Uterus (tissue), 4 donors: ENCODE results near the gene ABL1. TPM values are rescaled to one million over a fixed set of nuclear protein-coding genes. Genes with fewer than 3 reads are reported as not detected.

Experiments
- DNase-seq, 2 donors: peaks; one replicate each; pipeline ENCODE4 v3.0.0-alpha.2; 2019 to 2020
- H3K27ac ChIP-seq, 2 donors: fragments of 200-600 bp; sonication (generic); 1 replicate in 1 of 2; 2 replicates in 1 of 2; pipeline ENCODE4 v1.5.1; 2016 to 2018
- H3K27me3 ChIP-seq, 2 donors: fragments of 200-600 bp; sonication (generic); one replicate each; pipeline ENCODE4 v1.5.1; 2018 to 2019; ENCODE audit warnings: control low read depth in 1 of 2
- H3K36me3 ChIP-seq, 2 donors: fragments of 200-600 bp; sonication (generic); one replicate each; pipeline ENCODE4 v1.5.1; 2019; ENCODE audit warnings: control low read depth in 1 of 2
- H3K4me1 ChIP-seq, 2 donors: fragments of 200-600 bp; sonication (generic); one replicate each; pipeline ENCODE4 v1.5.1; 2018 to 2019; ENCODE audit warnings: control low read depth in 1 of 2
- H3K4me3 ChIP-seq, 2 donors: fragments of 200-600 bp; sonication (generic); 1 replicate in 1 of 2; 2 replicates in 1 of 2; pipeline ENCODE4 v1.5.1; 2018 to 2019; ENCODE audit warnings: mild to moderate bottlenecking in 1 of 2
- H3K9me3 ChIP-seq, 2 donors: fragments of 200-600 bp; sonication (generic); one replicate each; pipeline ENCODE4 v1.5.1; 2019; ENCODE audit warnings: control low read depth in 1 of 2
- POLR2A ChIP-seq, 2 donors: fragments of 450-650 bp; IDR thresholded peaks; one replicate each; pipeline ENCODE4 v1.6.1; 2016; ENCODE audit warnings: antibody characterized with exemption in 2 of 2, mild to moderate bottlenecking in 1 of 2, moderate library complexity in 1 of 2
- intact Hi-C: fragments of 100-400 bp; cut with DNase I; formaldehyde crosslinking; loops from one replicate; pipeline ENCODE4 v1.15.1; 2023; ENCODE audit warnings: low total_unique reads
- total RNA-seq, 4 donors: library from RNA; depleted of rRNA in 3 of 4; stranded (reverse); fragments of >200 nt in 3 of 4; gene quantifications; one replicate each; pipeline versions ENCODE4 v1.1.0 to v1.2.4, GENCODE V29; 2014 to 2023
- TF ChIP-seq, protein P1 (sequence below), 4 experiments: fragments of 200-600 bp in 2 of 4; fragments of 450-650 bp in 2 of 4; sonication (generic) in 2 of 4; IDR thresholded peaks; one replicate each; pipeline ENCODE4 v1.5.1; 2016 to 2019; ENCODE audit warnings: antibody characterized with exemption in 4 of 4, mild to moderate bottlenecking in 2 of 4, moderate library complexity in 1 of 4
- donor health status: DM: yes; HTN: yes; CAD: no.

ABL1 gene
- total RNA-seq, 4 donors from 2014 or later = 22.5 to 117 (median 57.8) TPM

DNA sequence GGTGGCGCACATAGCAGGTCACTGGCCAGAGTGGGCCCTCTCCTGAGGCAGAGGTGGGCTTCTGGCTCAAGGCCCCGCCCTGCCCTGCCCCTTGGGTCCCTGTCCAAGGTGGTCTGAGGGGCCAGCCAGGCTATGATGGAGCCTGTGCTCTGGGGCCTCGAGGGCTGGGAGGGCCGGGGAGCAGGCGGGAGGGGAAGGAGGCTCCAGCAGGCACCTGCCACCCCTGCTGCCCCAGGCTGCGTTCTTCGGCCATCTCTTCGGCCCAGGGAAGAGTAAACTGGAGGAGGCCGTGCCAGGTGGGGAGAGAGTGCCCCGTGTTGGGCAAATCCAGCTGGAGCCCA is 89.4 kb downstream of the ABL1 start:
- Histone ChIP-seq H3K27me3 (no peaks in the 10 kb centered on the region), H3K9me3 (no peaks in the 10 kb centered on the region), H3K36me3 (no peaks in the 10 kb centered on the region), H3K27ac (no peak overlapping the region), H3K4me3 (no peak overlapping the region), H3K4me1 (no peaks in the 10 kb centered on the region)
- DNase-seq = no peak
- intact Hi-C loops = no loop called here
- TF ChIP-seq POLR2A (IDR thresholded peaks at IDR 0.05) = no peak
- TF ChIP-seq, protein P1, sequence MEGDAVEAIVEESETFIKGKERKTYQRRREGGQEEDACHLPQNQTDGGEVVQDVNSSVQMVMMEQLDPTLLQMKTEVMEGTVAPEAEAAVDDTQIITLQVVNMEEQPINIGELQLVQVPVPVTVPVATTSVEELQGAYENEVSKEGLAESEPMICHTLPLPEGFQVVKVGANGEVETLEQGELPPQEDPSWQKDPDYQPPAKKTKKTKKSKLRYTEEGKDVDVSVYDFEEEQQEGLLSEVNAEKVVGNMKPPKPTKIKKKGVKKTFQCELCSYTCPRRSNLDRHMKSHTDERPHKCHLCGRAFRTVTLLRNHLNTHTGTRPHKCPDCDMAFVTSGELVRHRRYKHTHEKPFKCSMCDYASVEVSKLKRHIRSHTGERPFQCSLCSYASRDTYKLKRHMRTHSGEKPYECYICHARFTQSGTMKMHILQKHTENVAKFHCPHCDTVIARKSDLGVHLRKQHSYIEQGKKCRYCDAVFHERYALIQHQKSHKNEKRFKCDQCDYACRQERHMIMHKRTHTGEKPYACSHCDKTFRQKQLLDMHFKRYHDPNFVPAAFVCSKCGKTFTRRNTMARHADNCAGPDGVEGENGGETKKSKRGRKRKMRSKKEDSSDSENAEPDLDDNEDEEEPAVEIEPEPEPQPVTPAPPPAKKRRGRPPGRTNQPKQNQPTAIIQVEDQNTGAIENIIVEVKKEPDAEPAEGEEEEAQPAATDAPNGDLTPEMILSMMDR (IDR thresholded peaks at IDR 0.05) = no peak

DNA sequence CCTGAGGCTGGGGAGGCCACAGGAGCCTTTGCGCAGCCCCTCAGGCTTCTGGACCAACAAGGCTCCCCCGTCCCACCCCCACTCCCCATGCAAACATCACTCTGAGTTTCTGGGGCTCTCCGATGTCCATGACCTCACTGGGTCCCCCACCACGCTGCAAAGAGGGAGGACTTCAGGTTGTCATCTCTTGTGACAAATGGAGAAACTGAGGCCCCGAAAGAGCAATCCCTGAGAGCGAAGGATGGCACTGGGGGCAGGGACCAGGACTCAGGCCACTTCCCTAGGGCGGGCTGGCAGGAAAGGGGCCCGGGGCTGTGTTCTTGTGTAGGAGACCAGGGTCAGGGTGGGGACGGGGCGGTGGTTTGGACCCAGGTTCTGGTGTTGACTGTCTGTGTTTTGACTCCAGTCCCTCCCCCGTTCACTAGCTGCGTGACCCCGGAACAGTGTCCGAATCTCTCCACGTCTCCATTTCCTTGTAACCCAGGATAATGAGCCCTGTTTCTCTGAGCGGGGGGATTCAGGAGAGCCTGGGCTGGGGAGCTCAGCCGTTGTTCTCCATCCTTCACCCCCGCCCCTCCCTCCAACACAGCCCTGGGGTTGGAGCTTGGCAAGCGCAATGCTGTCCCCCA is 90.1 kb downstream of the ABL1 start:
- Histone ChIP-seq H3K36me3 (no peaks in the 10 kb centered on the region), H3K27ac (no peak overlapping the region), H3K27me3 (no peaks in the 10 kb centered on the region), H3K4me3 (no peak overlapping the region), H3K9me3 (no peaks in the 10 kb centered on the region), H3K4me1 (no peaks in the 10 kb centered on the region)
- DNase-seq = no peak
- TF ChIP-seq POLR2A (IDR thresholded peaks at IDR 0.05) = no peak
- TF ChIP-seq, protein P1 (IDR thresholded peaks at IDR 0.05) = no peak
- intact Hi-C loops = no loop called here

DNA sequence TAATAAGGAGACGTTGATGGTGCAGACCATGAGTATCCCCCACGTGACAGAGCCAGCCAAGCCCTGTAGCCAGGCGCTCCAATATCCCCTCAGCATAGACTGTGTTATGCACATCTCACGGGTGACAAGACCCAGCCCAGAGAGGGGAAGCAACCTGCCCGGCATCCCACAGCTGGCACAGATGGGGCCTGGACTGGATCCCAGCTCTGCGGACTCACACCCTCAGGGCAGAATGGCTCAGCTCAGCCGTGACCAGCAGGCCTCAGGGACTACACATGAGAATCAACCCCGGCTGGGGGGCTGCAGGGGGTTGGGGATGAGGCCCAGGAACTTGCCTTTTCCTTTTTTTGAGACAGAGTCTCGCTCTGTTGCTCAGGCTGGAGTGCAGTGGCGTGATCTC is 92.3 kb downstream of the ABL1 start:
- Histone ChIP-seq H3K4me3 (no peak overlapping the region), H3K27ac (no peak overlapping the region), H3K9me3 (no peaks in the 10 kb centered on the region), H3K36me3 (no peaks in the 10 kb centered on the region), H3K27me3 (no peaks in the 10 kb centered on the region), H3K4me1 (no peaks in the 10 kb centered on the region)
- DNase-seq = no peak
- TF ChIP-seq, protein P1 (IDR thresholded peaks at IDR 0.05) = no peak
- no peak for TF ChIP-seq POLR2A (IDR thresholded peaks at IDR 0.05)
- intact Hi-C loops = no loop called here

DNA sequence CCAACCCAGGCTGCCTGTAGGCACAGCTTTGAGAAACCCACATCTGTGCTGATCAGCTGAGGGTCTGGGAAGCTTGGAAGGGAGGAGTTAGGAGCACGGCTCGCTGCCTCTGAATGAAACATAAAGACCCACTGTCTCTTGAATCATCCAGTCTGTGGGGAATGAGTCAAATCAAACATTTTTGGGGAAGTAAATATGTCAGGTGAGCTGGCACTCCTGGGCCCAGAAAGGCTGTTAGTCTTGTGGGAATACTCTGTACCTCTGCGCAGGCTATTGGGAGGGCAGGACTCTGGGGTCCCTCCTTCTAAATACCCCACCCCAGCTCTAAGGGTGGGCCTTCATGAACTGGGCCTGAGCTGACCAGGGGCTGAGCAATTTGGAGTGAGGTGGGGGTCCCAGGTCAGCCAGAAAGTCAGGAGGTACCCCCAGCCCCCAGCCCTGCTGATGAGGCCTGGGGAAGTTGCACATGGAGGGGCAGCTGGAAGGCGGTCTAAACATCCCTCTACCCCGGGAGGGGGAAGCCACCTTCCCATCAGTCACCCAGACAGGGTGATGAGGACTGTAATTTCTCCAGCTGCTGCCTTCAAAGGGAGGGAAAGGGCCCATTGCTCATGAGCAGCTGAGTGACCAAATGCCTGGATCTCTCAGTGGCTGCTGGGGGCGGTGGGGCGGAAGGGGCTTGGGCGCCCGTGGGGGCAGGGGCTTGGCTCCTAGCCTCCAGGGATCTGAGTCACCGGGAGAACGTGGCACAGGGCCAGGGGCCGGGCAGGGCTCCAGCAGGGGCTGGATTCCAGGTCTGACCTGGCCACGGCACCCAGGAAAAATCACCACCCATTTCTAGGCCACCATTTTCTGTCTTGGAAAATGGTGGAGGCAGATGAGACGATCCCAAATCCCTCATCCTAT is 93.2 kb downstream of the ABL1 start:
- no peaks in the 10 kb centered on the region for H3K9me3 ChIP-seq
- no peaks in the 10 kb centered on the region for H3K27me3 ChIP-seq
- TF ChIP-seq, protein P1 (IDR thresholded peaks at IDR 0.05) = no peak
- no peak for TF ChIP-seq POLR2A (IDR thresholded peaks at IDR 0.05)
- no peak overlapping the region for H3K4me3 ChIP-seq
- intact Hi-C loops = no loop called here
- H3K27ac ChIP-seq = no peak overlapping the region
- no peak for DNase-seq
- H3K36me3 ChIP-seq = no peaks in the 10 kb centered on the region
- H3K4me1 ChIP-seq = no peaks in the 10 kb centered on the region

DNA sequence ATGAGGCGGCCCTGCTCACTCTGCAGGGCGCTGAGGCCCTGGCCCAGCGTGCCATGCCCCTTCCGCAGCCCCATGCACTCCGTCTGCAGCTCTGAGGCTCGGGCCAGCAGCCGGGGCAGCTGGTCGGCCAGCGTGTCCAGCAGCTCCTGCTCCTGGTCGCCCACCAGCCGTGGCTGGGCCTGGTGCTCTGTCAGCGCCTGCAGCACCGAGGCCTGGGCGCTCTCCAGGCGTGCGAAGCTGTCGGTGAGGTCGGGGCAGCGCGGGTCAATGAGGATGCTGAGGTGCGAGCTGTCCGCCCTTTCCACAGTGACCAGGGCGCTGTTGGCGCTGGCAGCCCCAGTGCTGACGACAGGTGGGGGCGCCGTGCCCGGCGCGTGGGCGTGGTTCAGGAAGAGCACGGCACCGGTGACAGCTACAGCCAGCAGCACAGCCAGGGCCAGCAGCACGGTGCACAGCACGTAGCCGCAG is 94.6 kb downstream of the ABL1 start:
- no peaks in the 10 kb centered on the region for H3K9me3 ChIP-seq
- no peak overlapping the region for H3K27ac ChIP-seq
- TF ChIP-seq POLR2A (IDR thresholded peaks at IDR 0.05) = no peak
- TF ChIP-seq, protein P1 (IDR thresholded peaks at IDR 0.05) = no peak
- H3K4me3 ChIP-seq = no peak overlapping the region
- H3K36me3 ChIP-seq = no peaks in the 10 kb centered on the region
- H3K4me1 ChIP-seq = no peaks in the 10 kb centered on the region
- H3K27me3 ChIP-seq = peaks cover 0 to 8% of the 10 kb centered on the region in 2 donors
- intact Hi-C loops = no loop called here
- no peak for DNase-seq
